PC-3 (cell line): ENCODE results near the gene ZC3H12A. TPM values are rescaled to one million over a fixed set of nuclear protein-coding genes. Genes with fewer than 3 reads are reported as not detected.

Experiments used
- ATAC-seq: fragments of 200-7000 bp; cut with Tn5 transposase; 2 replicates; pipeline ENCODE4 v1.9.1; 2020; ENCODE audit warnings: mild to moderate bottlenecking, moderate library complexity
- BruUV-seq: library from RNA; stranded (reverse); fragments of 400-500 nt; replicated peaks from 2 replicates; lab custom pipeline; 2021; lab: Mats Ljungman, UMichigan
- CTCF ChIA-PET: fragments of 300-600 bp; sonication (Branson Sonifier 250); formaldehyde crosslinking; loops from one replicate; lab custom pipeline; 2022; ENCODE audit warnings: antibody characterized with exemption; lab: Charles Lee
- POLR2A ChIA-PET: fragments of 300-600 bp; sonication (Branson Sonifier 250); formaldehyde crosslinking; loops from one replicate; lab custom pipeline; 2022; ENCODE audit warnings: antibody characterized with exemption; ENCODE audit not compliant: unreplicated experiment; lab: Charles Lee
- DNase-seq: peaks from one replicate; pipeline ENCODE4 v3.0.0-alpha.2; 2015
- H2AFZ ChIP-seq: fragments of 300-600 bp; sonication (generic); 2 replicates; pipeline ENCODE4 v1.6.0; 2016; ENCODE audit warnings: antibody characterized with exemption, low read length
- H3F3A ChIP-seq: fragments of 300-600 bp; sonication (generic); one replicate; pipeline ENCODE4 v1.6.0; 2017; ENCODE audit warnings: antibody characterized with exemption, low read length, control low read depth, mild to moderate bottlenecking; ENCODE audit not compliant: unreplicated experiment
- H3K27ac ChIP-seq: fragments of 300-600 bp; sonication (generic); 2 replicates; pipeline ENCODE4 v1.5.1; 2016; ENCODE audit warnings: mild to moderate bottlenecking, low read length
- H3K27me3 ChIP-seq: fragments of 300-600 bp; sonication (generic); 2 replicates; pipeline ENCODE4 v1.6.1; 2016; ENCODE audit warnings: low read length, mixed read lengths
- H3K36me3 ChIP-seq: fragments of 300-600 bp; sonication (generic); 2 replicates; pipeline ENCODE4 v1.6.1; 2016; ENCODE audit warnings: low read depth, mixed run types, low read length, mixed read lengths
- H3K4me1 ChIP-seq: fragments of 300-600 bp; sonication (generic); 2 replicates; pipeline ENCODE4 v1.5.1; 2016; ENCODE audit warnings: low read length; ENCODE audit not compliant: insufficient read depth
- H3K4me2 ChIP-seq: fragments of 300-600 bp; sonication (generic); 2 replicates; pipeline ENCODE4 v1.6.0; 2016; ENCODE audit warnings: low read length
- H3K4me3 ChIP-seq: fragments of 300-600 bp; sonication (generic); 2 replicates; pipeline ENCODE4 v1.5.1; 2016; ENCODE audit warnings: mild to moderate bottlenecking, low read length, mixed read lengths
- H3K79me2 ChIP-seq: fragments of 300-600 bp; sonication (generic); 2 replicates; pipeline ENCODE4 v1.6.1; 2017; ENCODE audit warnings: low read length, mixed read lengths
- H3K9ac ChIP-seq: fragments of 300-600 bp; sonication (generic); 2 replicates; pipeline ENCODE4 v1.6.0; 2016; ENCODE audit warnings: mild to moderate bottlenecking, low read length
- H3K9me2 ChIP-seq: fragments of 300-600 bp; sonication (generic); replicated peaks from 2 replicates; pipeline ENCODE4 v1.6.1; 2016; ENCODE audit warnings: mixed run types, low read length, mixed read lengths
- H3K9me3 ChIP-seq: fragments of 300-600 bp; sonication (generic); 2 replicates; pipeline ENCODE4 v1.6.1; 2016; ENCODE audit warnings: low read length, mixed read lengths
- H4K20me1 ChIP-seq: fragments of 300-600 bp; sonication (generic); 2 replicates; pipeline ENCODE4 v1.6.1; 2016; ENCODE audit warnings: low read length, mixed read lengths
- EZH2 ChIP-seq: fragments of 300-600 bp; sonication (generic); IDR thresholded peaks from one replicate; pipeline ENCODE4 v1.6.1; 2017; ENCODE audit warnings: antibody characterized with exemption, mild to moderate bottlenecking, low read length; ENCODE audit not compliant: unreplicated experiment
- EZH2phosphoT487 ChIP-seq: fragments of 300-600 bp; sonication (generic); IDR thresholded peaks from 2 replicates; pipeline ENCODE4 v1.6.1; 2018; ENCODE audit warnings: mild to moderate bottlenecking, antibody characterized with exemption, low read length, borderline replicate concordance
- intact Hi-C: fragments of 100-400 bp; cut with micrococcal nuclease; formaldehyde crosslinking; loops from 2 replicates; pipeline ENCODE4 v1.9.0; 2023
- total RNA-seq: library from RNA; depleted of rRNA; stranded (reverse); fragments of >200 nt; gene quantifications from 2 replicates; pipeline ENCODE4 v1.2.3, GENCODE V29; 2014
- TF ChIP-seq, protein P1 (sequence below): fragments of 300-600 bp; sonication (generic); conservative IDR thresholded peaks from 2 replicates; pipeline ENCODE4 v1.5.1; 2017; ENCODE audit warnings: antibody characterized with exemption, low read depth, mild to moderate bottlenecking, low read length

ZC3H12A gene
- total RNA-seq, 1 experiment from 2014 or later = 45.3 TPM

GRCh38 chr1:37439349-37439995 lies 34.9 kb upstream of the ZC3H12A start:
- Histone ChIP-seq H3K79me2 (no peaks in the 10 kb centered on the region), H2AFZ (no peak overlapping the region), H3K9ac (no peak overlapping the region), H3K27ac (no peak overlapping the region), H3K4me2 (no peak overlapping the region), H3K4me3 (no peak overlapping the region), H3K4me1 (no peaks in the 10 kb centered on the region), H3K9me3 (no peaks in the 10 kb centered on the region), H4K20me1 (no peaks in the 10 kb centered on the region), H3K27me3 (peaks cover 18% of the 10 kb centered on the region), H3K36me3 (no peaks in the 10 kb centered on the region), H3K9me2 (no peaks in the 10 kb centered on the region), H3F3A (no peaks in the 10 kb centered on the region)
- BruUV-seq = no TSS peak
- no peak for DNase-seq
- TF ChIP-seq, protein P1, sequence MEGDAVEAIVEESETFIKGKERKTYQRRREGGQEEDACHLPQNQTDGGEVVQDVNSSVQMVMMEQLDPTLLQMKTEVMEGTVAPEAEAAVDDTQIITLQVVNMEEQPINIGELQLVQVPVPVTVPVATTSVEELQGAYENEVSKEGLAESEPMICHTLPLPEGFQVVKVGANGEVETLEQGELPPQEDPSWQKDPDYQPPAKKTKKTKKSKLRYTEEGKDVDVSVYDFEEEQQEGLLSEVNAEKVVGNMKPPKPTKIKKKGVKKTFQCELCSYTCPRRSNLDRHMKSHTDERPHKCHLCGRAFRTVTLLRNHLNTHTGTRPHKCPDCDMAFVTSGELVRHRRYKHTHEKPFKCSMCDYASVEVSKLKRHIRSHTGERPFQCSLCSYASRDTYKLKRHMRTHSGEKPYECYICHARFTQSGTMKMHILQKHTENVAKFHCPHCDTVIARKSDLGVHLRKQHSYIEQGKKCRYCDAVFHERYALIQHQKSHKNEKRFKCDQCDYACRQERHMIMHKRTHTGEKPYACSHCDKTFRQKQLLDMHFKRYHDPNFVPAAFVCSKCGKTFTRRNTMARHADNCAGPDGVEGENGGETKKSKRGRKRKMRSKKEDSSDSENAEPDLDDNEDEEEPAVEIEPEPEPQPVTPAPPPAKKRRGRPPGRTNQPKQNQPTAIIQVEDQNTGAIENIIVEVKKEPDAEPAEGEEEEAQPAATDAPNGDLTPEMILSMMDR = no peak
- TF ChIP-seq EZH2phosphoT487 (no peak), EZH2 (no peak)
- ChIA-PET POLR2A (no interaction called here), CTCF (no interaction called here)
- no peak for ATAC-seq
- intact Hi-C loops = no loop called here

- Histone ChIP-seq H3K4me1 (no peaks in the 10 kb centered on the region), H3K9me3 (no peaks in the 10 kb centered on the region), H4K20me1 (no peaks in the 10 kb centered on the region), H2AFZ (no peak overlapping the region), H3K9ac (no peak overlapping the region), H3K4me3 (no peak overlapping the region), H3K27ac (no peak overlapping the region), H3K4me2 (no peak overlapping the region), H3F3A (no peaks in the 10 kb centered on the region), H3K79me2 (no peaks in the 10 kb centered on the region), H3K36me3 (no peaks in the 10 kb centered on the region), H3K27me3 (peaks cover 18% of the 10 kb centered on the region), H3K9me2 (no peaks in the 10 kb centered on the region)
- CTCF ChIA-PET = no interaction called here
- intact Hi-C loops = no loop called here
- DNase-seq (no peak), ATAC-seq (no peak)
- TF ChIP-seq, protein P1 = no peak
- no peak for TF ChIP-seq EZH2
- POLR2A ChIA-PET = no interaction called here
- BruUV-seq = no TSS peak
These were observed 32.9 kb upstream of the ZC3H12A start for GRCh38 chr1:37441490-37441889.

DNA sequence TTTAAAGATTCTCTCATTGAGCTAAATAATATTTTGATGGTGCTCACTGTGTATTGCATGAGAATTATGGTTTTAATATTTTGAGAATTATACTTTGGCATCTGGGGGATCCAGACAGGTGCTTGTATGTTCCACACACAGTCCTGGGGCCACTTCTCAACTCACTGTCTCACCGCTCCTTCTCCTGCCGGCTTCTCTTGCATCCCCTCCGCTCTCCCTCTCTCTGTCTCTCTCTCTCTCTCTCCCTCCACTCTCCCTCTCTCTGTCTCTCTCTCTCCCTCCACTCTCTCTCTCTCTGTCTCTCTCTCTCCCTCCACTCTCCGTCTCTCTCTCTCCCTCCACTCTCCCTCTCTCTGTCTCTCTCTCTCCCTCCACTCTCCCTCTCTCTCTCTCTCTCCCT lies 32.2 kb upstream of the ZC3H12A start:
- H3K4me2 ChIP-seq = no peak overlapping the region
- DNase-seq = no peak
- no peaks in the 10 kb centered on the region for H3F3A ChIP-seq
- peaks cover 18% of the 10 kb centered on the region for H3K27me3 ChIP-seq
- H4K20me1 ChIP-seq = no peaks in the 10 kb centered on the region
- intact Hi-C loops = no loop called here
- no peaks in the 10 kb centered on the region for H3K4me1 ChIP-seq
- H3K4me3 ChIP-seq = no peak overlapping the region
- ATAC-seq = no peak
- no peak overlapping the region for H3K27ac ChIP-seq
- BruUV-seq = no TSS peak
- ChIA-PET CTCF (no interaction called here), POLR2A (no interaction called here)
- no peaks in the 10 kb centered on the region for H3K79me2 ChIP-seq
- no peak for TF ChIP-seq EZH2phosphoT487
- TF ChIP-seq, protein P1 = no peak
- TF ChIP-seq EZH2 = no peak
- H3K9me2 ChIP-seq = no peaks in the 10 kb centered on the region
- H2AFZ ChIP-seq = no peak overlapping the region
- H3K9me3 ChIP-seq = no peaks in the 10 kb centered on the region
- H3K36me3 ChIP-seq = no peaks in the 10 kb centered on the region
- no peak overlapping the region for H3K9ac ChIP-seq
